Ureter (tissue), 1 donor: ENCODE data around the gene FLYWCH2. TPM values are rescaled to one million over a fixed set of nuclear protein-coding genes. Genes with fewer than 3 reads are reported as not detected.
"Not testable (repeated sequence)": the region's sequence is repeated elsewhere in the genome, so short reads cannot be mapped to it uniquely, and the experiment has no call there.

Experiments used
- DNase-seq: peaks from one replicate; pipeline ENCODE4 v3.0.0-alpha.2; 2020; ENCODE audit warnings: low spot score
- total RNA-seq: library from RNA; stranded (reverse); gene quantifications from one replicate; pipeline ENCODE4 v1.2.4, GENCODE V29; 2023
- donor health status: DM: yes; HTN: yes; CAD: no.

FLYWCH2 gene
- total RNA-seq, 1 donor from 2014 or later, result 23.5 TPM

DNA sequence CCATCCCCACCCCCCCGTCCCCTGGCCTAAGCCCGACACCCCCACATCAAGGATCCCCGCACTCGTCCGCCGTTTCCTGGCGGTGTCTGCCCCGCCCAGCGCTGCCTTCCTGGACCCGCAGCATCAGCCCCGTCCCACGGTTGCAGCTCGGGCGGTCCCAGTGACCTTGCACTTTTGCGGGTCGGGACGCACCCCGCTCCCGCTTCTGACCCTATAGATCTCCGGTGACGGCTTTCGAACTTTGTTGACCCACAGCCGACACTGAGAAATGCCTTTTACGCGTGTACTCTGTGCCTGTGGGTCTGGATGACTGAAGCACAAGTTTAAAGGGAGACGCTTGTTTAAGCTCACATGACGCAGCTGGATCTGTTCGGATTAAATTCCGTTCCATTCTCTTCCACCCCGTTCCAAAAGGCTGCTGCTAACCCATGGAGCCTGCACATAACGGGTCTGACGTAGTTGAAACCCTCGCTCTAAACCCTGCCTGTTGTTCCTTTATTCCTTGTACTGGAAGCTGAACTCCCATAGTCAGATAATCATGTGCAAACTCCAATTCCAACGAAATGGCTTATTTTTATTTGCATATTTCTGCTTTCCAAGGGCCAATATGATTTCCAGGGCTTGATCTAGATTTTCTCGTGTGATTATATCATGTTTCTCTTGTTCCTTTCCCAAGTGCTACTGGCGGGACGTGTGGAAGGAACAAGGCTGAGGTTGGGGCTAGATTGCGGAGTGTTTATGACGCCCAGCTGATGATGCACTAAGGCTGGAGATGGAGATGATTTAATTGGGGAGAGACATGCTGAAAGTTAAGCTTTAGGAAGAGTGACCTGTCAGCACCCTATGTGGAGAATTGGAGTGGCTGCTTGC is 29.6 kb downstream of the FLYWCH2 start:
- no peak for DNase-seq

GRCh38 chr16:2913603-2914002 is 30.6 kb downstream of the FLYWCH2 start:
- DNase-seq, result no peak

- DNase-seq, result no peak
Measured at GRCh38 chr16:2914233-2914632, 31.2 kb downstream of the FLYWCH2 start.

DNA sequence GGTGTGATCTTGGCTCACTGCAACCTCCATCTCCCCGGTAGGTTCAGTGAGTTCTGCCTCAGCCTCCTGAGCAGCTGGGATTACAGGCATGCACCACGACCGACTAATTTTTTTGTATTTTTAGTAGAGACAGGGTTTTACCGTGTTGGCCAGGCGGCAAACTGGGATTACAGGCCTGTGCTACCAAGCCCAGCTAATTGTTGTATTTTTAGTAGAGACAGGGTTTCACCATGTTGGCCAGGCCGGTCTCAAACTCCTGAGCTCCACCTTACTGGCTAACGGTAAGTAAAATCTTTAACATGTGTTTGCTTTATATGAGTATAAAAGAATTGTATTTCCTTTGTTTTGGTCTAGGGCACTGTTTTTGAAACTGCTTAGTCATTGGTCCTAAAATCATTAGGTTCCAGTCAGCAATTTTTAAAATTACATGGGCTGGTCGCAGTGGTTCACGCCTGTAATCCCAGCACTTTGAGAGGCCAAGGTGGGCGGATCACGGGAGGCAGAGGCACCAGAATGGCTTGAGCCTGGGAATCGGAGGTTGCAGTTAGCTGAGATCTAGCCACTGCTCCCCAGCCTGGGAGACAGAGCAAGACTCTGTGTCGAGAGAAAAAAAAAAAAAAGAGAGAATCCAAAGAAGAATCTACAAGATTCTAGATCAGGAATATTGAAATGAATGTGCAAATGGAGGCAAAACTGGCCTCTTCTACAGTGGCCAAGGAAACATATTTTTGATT is 32.3 kb downstream of the FLYWCH2 start:
- no peak for DNase-seq

GRCh38 chr16:2919511-2920255 is 36.7 kb downstream of the FLYWCH2 start:
- peak; percentile 65 for DNase-seq

- DNase-seq, result no peak
Measured at GRCh38 chr16:2923481-2923880, 40.5 kb downstream of the FLYWCH2 start.

GRCh38 chr16:2924901-2925755 is 42.1 kb downstream of the FLYWCH2 start:
- DNase-seq, result no peak

DNA sequence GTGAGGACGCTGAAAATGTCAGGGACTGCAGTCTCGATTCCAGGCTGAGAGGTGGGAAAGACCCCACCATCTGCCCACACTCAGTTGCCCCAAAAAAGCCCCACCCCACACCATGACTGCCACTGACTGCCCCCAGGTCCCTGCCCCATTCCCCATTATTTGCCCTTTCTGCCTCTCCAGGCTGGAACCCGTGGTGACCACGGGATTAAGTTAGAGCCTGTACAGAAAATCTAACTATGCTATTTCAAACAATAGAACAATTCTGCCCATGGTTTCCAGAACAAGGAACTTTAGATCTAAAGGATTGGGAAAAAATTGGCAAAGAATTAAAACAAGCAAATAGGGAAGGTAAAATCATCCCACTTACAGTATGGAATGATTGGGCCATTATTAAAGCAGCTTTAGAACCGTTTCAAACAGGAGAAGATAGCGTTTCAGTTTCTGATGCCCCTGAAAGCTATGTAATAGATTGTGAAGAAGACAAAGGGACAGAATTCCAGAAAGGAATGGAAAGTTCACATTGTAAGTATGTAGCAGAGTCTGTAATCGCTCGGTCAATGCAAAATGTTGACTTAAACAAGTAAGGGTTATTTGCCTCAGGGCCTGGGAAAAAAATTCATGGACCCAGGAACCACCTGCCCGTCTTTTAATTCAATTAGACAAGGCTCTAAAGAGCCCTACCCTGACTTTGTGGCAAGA is 43.1 kb downstream of the FLYWCH2 start:
- no peak for DNase-seq

GRCh38 chr16:2926650-2926999 is 43.6 kb downstream of the FLYWCH2 start:
- DNase-seq, result no peak

- peak; percentile 88 for DNase-seq
Measured at GRCh38 chr16:2927010-2927646, 44.1 kb downstream of the FLYWCH2 start.

DNA sequence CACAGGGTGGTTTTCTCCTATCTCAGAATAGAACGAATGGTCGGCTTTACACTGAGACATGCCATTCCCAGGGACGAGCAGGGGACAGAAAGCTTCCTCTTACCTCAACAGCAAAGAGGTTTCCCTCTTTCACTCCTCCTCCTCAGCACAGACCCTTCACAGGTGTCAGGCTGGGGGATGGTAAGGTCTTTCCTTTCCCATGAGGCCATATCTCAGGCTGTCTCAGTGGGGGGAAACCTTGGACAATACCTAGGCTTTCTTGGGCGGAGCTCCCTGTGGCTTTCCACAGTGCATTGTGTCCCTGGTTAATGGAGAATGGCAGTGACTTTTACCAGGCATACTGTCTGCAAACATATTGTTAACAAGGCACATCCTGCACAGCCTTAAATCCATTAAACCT is 45.1 kb downstream of the FLYWCH2 start:
- DNase-seq, result not testable (repeated sequence)

DNA sequence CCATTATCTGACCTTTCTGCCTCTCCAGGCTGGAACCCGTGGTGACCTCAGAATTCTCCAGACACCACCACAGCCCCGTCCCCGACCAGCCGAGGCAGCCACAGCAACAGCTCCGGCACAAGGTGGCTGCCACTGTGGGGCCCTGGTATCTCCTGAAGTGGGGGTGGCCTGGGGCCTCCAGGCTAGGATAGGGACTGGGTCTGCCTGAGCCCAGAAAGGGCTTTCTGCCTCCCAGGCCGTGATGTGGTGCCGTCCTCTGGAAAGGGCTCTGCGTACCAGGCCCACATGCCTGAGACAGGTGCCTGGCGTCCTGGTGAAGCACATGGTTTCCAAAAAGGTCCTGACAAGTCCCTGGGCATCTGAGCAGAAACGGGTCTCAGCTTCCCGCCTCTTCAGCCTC is 45.8 kb downstream of the FLYWCH2 start:
- no peak for DNase-seq

GRCh38 chr16:2929693-2930092 is 46.7 kb downstream of the FLYWCH2 start:
- no peak for DNase-seq

- DNase-seq, result no peak
Measured at GRCh38 chr16:2930236-2930635, 47.2 kb downstream of the FLYWCH2 start.

DNA sequence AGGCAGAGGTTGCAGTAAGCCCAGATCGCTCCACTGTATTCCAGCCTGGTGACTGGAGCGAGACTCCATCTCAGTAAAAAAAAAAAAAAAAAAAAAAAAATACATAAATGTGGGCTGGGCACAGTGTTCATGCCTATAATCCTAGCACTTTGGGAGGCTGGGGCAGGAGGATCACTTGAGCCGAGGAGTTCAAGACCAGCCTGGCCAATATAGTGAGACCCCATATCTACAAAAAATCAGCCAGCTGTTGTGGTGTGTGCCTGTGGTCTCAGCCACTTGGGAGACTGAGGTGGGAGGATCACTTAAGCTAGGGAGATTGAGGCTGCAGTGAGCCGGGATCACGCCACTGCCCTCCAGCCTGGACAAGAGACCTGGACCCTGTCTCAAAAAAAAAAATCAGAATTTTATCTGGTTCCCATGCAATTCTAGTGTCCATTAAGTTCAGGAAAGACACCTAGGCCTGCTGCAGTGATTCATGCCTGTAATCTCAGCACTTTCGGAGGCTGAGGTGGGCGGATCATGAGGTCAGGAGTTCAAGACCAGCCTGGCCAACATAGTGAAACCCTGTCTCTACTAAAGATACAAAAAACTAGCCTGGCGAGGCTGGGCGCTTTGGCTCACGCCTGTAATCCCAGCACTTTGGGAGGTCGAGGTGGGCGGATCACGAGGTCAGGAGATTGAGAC is 48.4 kb downstream of the FLYWCH2 start:
- not testable (repeated sequence) for DNase-seq

DNA sequence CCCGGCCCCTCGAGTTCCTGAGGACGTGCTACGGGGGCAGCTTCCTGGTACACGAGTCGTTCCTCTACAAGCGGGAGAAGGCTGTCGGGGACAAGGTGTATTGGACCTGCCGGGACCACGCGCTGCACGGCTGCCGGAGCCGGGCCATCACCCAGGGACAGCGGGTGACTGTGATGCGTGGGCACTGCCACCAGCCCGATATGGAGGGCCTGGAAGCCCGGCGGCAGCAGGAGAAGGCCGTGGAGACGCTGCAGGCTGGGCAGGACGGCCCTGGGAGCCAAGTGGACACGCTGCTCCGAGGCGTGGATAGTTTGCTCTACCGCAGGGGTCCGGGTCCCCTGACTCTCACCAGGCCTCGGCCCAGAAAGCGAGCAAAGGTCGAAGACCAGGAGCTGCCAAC is 50.1 kb downstream of the FLYWCH2 start:
- DNase-seq, result no peak

DNA sequence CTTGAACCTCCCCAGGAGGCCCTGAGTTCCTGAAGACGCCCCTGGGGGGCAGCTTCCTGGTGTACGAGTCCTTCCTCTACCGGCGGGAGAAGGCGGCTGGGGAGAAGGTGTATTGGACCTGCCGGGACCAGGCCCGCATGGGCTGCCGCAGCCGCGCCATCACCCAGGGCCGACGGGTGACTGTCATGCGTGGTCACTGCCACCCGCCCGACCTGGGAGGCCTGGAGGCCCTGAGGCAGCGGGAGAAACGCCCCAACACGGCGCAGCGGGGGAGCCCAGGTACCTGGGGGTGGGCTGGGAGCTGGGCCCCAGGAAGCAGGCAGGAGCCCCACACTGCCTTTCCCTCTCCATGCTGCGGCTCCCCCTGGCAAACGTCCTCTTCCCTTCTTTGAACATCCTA is 50.7 kb downstream of the FLYWCH2 start:
- no peak for DNase-seq

- no peak for DNase-seq
Measured at GRCh38 chr16:2934450-2934849, 51.4 kb downstream of the FLYWCH2 start.

- DNase-seq, result no peak
Measured at GRCh38 chr16:2936436-2937011, 53.5 kb downstream of the FLYWCH2 start.
